ENCODE measurements around the gene CSNK2B. TPM values are rescaled to one million over a fixed set of nuclear protein-coding genes. Genes with fewer than 3 reads are reported as not detected.

Gene CSNK2B
- total RNA-seq, 1 experiment from 2014 or later: 173 TPM

DNA sequence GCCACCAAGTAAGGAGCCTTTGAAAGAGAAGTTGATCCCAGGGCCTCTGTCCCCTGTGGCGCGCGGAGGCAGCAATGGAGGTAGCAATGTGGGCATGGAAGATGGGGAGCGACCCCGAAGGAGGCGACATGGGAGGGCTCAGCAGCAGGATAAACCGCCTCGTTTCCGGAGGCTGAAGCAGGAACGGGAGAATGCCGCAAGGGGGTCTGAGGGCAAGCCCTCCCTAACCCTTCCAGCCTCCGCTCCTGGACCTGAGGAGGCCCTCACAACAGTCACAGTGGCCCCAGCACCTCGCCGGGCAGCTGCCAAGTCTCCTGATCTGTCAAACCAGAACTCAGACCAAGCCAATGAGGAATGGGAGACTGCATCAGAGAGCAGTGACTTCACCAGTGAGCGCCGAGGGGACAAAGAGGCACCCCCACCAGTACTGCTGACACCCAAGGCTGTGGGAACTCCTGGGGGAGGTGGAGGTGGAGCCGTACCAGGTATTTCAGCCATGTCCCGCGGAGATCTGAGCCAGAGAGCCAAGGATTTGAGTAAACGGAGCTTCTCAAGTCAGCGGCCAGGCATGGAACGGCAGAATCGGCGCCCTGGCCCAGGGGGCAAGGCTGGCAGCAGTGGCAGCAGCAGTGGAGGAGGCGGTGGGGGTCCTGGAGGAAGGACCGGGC, 33.5 kb upstream of the CSNK2B start:
- no peak for TF ChIP-seq EZH2 (IDR thresholded peaks at IDR 0.05; ENCODE audit: low read depth)
- no peak for TF ChIP-seq CTCF (conservative IDR thresholded peaks at IDR 0.05)
- no peak overlapping the region for H2AFZ ChIP-seq
- BruUV-seq (replicated peaks): no TSS peak
- no peak overlapping the region for H3K4me3 ChIP-seq
- no peaks in the 10 kb centered on the region for H3K9me2 ChIP-seq (ENCODE audit: insufficient read depth)
- no peaks in the 10 kb centered on the region for H3K79me2 ChIP-seq (ENCODE audit: low read depth)
- no peak overlapping the region for H3K27ac ChIP-seq
- intact Hi-C loops (cut with micrococcal nuclease; ENCODE audit: unreplicated experiment): no loop called here
- no peak for DNase-seq
- ChIA-PET POLR2A (ENCODE audit: unreplicated experiment) (interaction anchor here (0.7 kb wide), 1 partner anchor 8 kb away, joined by 3 read pairs; no protein-coding TSS in a partner anchor), CTCF (no interaction called here)
- no peaks in the 10 kb centered on the region for H3K9me3 ChIP-seq (ENCODE audit: insufficient read depth, low read depth)
- H3K36me3 ChIP-seq (ENCODE audit: low read depth): peaks cover 24% of the 10 kb centered on the region
- no peaks in the 10 kb centered on the region for H3K4me1 ChIP-seq (replicated peaks; ENCODE audit: insufficient read depth)
- no peak overlapping the region for H3K4me2 ChIP-seq
- H3K27me3 ChIP-seq (ENCODE audit: insufficient read depth, low read depth): no peaks in the 10 kb centered on the region
- 0 out of 2 replicates have a peak, but pooled peaks cover 3% of the 10 kb centered on the region for H4K20me1 ChIP-seq (ENCODE audit: insufficient read depth)
- H3F3A ChIP-seq (ENCODE audit: insufficient read depth, low read depth): peaks cover 51% of the 10 kb centered on the region

DNA sequence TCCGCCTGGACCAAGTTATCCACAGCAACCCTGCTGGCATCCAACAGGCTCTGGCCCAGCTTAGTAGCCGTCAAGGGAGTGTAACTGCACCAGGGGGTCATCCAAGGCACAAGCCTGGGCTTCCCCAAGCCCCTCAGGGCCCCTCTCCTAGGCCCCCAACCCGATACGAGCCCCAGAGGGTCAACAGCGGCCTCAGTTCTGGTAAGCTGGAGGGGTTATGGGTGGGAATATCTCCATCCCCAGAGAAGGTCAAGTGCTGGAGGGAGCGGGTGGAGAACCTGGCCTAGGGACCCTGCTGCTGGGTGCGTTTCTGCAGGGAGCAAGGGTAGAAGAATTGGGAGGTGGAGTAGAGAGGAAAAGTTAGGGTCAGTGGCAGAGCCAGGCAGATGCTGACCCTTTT, 32.4 kb upstream of the CSNK2B start:
- Histone ChIP-seq H3K27ac (no peak overlapping the region), H3K9me3 (ENCODE audit: insufficient read depth, low read depth) (no peaks in the 10 kb centered on the region), H3K4me1 (replicated peaks; ENCODE audit: insufficient read depth) (no peaks in the 10 kb centered on the region), H3K9me2 (ENCODE audit: insufficient read depth) (no peaks in the 10 kb centered on the region), H3K36me3 (ENCODE audit: low read depth) (peaks cover 18% of the 10 kb centered on the region), H3F3A (ENCODE audit: insufficient read depth, low read depth) (peaks cover 60% of the 10 kb centered on the region), H3K4me2 (no peak overlapping the region), H3K4me3 (no peak overlapping the region), H3K27me3 (ENCODE audit: insufficient read depth, low read depth) (no peaks in the 10 kb centered on the region), H3K79me2 (ENCODE audit: low read depth) (no peaks in the 10 kb centered on the region), H2AFZ (no peak overlapping the region), H4K20me1 (ENCODE audit: insufficient read depth) (0 out of 2 replicates have a peak, but pooled peaks cover 11% of the 10 kb centered on the region)
- POLR2A ChIA-PET (ENCODE audit: unreplicated experiment): interaction anchor here (0.7 kb wide), 1 partner anchor 7 kb away, joined by 3 read pairs; no protein-coding TSS in a partner anchor
- no peak for TF ChIP-seq CTCF (conservative IDR thresholded peaks at IDR 0.05)
- no peak for TF ChIP-seq EZH2 (IDR thresholded peaks at IDR 0.05; ENCODE audit: low read depth)
- CTCF ChIA-PET: no interaction called here
- BruUV-seq (replicated peaks): no TSS peak
- DNase-seq: no peak
- intact Hi-C loops (cut with micrococcal nuclease; ENCODE audit: unreplicated experiment): no loop called here

GRCh38 chr6:31634131-31634530, 31.7 kb upstream of the CSNK2B start:
- Histone ChIP-seq H3K9me2 (ENCODE audit: insufficient read depth) (no peaks in the 10 kb centered on the region), H3F3A (ENCODE audit: insufficient read depth, low read depth) (peaks cover 67% of the 10 kb centered on the region), H3K27ac (no peak overlapping the region), H2AFZ (no peak overlapping the region), H3K4me3 (no peak overlapping the region), H3K9me3 (ENCODE audit: insufficient read depth, low read depth) (no peaks in the 10 kb centered on the region), H3K27me3 (ENCODE audit: insufficient read depth, low read depth) (no peaks in the 10 kb centered on the region), H4K20me1 (ENCODE audit: insufficient read depth) (0 out of 2 replicates have a peak, but pooled peaks cover 11% of the 10 kb centered on the region), H3K79me2 (ENCODE audit: low read depth) (no peaks in the 10 kb centered on the region), H3K4me1 (replicated peaks; ENCODE audit: insufficient read depth) (no peaks in the 10 kb centered on the region), H3K4me2 (no peak overlapping the region), H3K36me3 (ENCODE audit: low read depth) (peaks cover 12% of the 10 kb centered on the region; the same call in 1 of the 2 replicates)
- intact Hi-C loops (cut with micrococcal nuclease; ENCODE audit: unreplicated experiment): no loop called here
- BruUV-seq (replicated peaks): no TSS peak
- no peak for DNase-seq
- TF ChIP-seq CTCF (conservative IDR thresholded peaks at IDR 0.05): no peak
- no peak for TF ChIP-seq EZH2 (IDR thresholded peaks at IDR 0.05; ENCODE audit: low read depth)
- POLR2A ChIA-PET (ENCODE audit: unreplicated experiment): no interaction called here
- CTCF ChIA-PET: no interaction called here
